GM23248 (cell line): Measurements from ENCODE around the gene ZNF318. TPM values are rescaled to one million over a fixed set of nuclear protein-coding genes. Genes with fewer than 3 reads are reported as not detected.

Source experiments
- DNase-seq: peaks from one replicate; pipeline ENCODE4 v3.0.0-alpha.2; 2015
- H2AFZ ChIP-seq: fragments of 200-600 bp; sonication (generic); 2 replicates; pipeline ENCODE4 v1.6.1; 2016; ENCODE audit warnings: antibody characterized with exemption
- H3F3A ChIP-seq: fragments of 200-600 bp; sonication (generic); 2 replicates; pipeline ENCODE4 v1.6.1; 2016; ENCODE audit warnings: mild to moderate bottlenecking, antibody characterized with exemption, mixed run types; ENCODE audit not compliant: insufficient read depth
- H3K27ac ChIP-seq: fragments of 200-600 bp; sonication (generic); 2 replicates; pipeline ENCODE4 v1.5.1; 2016; ENCODE audit warnings: mild to moderate bottlenecking
- H3K27me3 ChIP-seq: fragments of 200-600 bp; sonication (generic); replicated peaks from 2 replicates; pipeline ENCODE4 v1.6.1; 2016; ENCODE audit warnings: mild to moderate bottlenecking; ENCODE audit not compliant: insufficient read depth
- H3K36me3 ChIP-seq: fragments of 200-600 bp; sonication (generic); 2 replicates; pipeline ENCODE4 v1.6.1; 2016; ENCODE audit warnings: low read depth, mild to moderate bottlenecking
- H3K4me1 ChIP-seq: fragments of 200-600 bp; sonication (generic); 2 replicates; pipeline ENCODE4 v1.6.1; 2016; ENCODE audit warnings: mild to moderate bottlenecking; ENCODE audit not compliant: insufficient read depth
- H3K4me2 ChIP-seq: fragments of 200-600 bp; sonication (generic); one replicate; pipeline ENCODE4 v1.6.1; 2016; ENCODE audit warnings: mild to moderate bottlenecking; ENCODE audit not compliant: unreplicated experiment
- H3K4me3 ChIP-seq: fragments of 200-600 bp; sonication (generic); 2 replicates; pipeline ENCODE4 v1.5.1; 2016; ENCODE audit warnings: mild to moderate bottlenecking
- H3K79me2 ChIP-seq: fragments of 200-600 bp; sonication (generic); 2 replicates; pipeline ENCODE4 v1.6.1; 2016; ENCODE audit warnings: mild to moderate bottlenecking; ENCODE audit not compliant: insufficient read depth
- H3K9ac ChIP-seq: fragments of 200-600 bp; sonication (generic); 2 replicates; pipeline ENCODE4 v1.6.1; 2016; ENCODE audit warnings: mild to moderate bottlenecking
- H3K9me2 ChIP-seq: fragments of 200-600 bp; sonication (generic); 2 replicates; pipeline ENCODE4 v1.6.1; 2016; ENCODE audit warnings: mixed run types, mild to moderate bottlenecking, moderate library complexity; ENCODE audit not compliant: insufficient read depth
- H3K9me3 ChIP-seq: fragments of 200-600 bp; sonication (generic); one replicate; pipeline ENCODE4 v1.6.1; 2017; ENCODE audit warnings: low read depth
- H4K20me1 ChIP-seq: fragments of 200-600 bp; sonication (generic); 2 replicates; pipeline ENCODE4 v1.6.0; 2016; ENCODE audit not compliant: insufficient read depth
- EZH2 ChIP-seq: fragments of 200-600 bp; sonication (generic); IDR thresholded peaks from 2 replicates; pipeline ENCODE4 v1.6.1; 2018; ENCODE audit warnings: antibody characterized with exemption, mild to moderate bottlenecking; ENCODE audit not compliant: insufficient read depth, poor library complexity, severe bottlenecking
- EZH2phosphoT487 ChIP-seq: fragments of 200-600 bp; sonication (generic); IDR thresholded peaks from 2 replicates; pipeline ENCODE4 v1.6.1; 2018; ENCODE audit warnings: antibody characterized with exemption, moderate library complexity, mild to moderate bottlenecking, low read depth; ENCODE audit not compliant: insufficient read depth
- WGBS, 2 experiments: methylation state at CpG; one replicate each; pipeline ENCODE4 v1.1.6; 2015 to 2017; ENCODE audit warnings: low lambda C conversion rate in 2 of 2, low coverage in 1 of 2; ENCODE audit errors: missing lambda C conversion rate in 2 of 2; 5-methylcytosine and 5-hydroxymethylcytosine counted together
- in situ Hi-C: fragments of 300-500 bp; cut with MboI; formaldehyde crosslinking; loops from 2 replicates; pipeline ENCODE4 v1.15.0; 2020
- polyA plus RNA-seq: library from polyadenylated mRNA; unstranded; fragments of >200 nt; fragmentation: Nextera tagmentation; extraction: Ambion mirVana; gene quantifications from 2 replicates; pipeline ENCODE4 v1.2.1, GENCODE V29; 2016
- total RNA-seq: library from RNA; depleted of rRNA; stranded (reverse); fragments of >200 nt; shearing (Covaris generic); gene quantifications from 2 replicates; pipeline ENCODE4 v1.2.3, GENCODE V29; 2014

The ZNF318 gene
- total and polyA plus RNA-seq, 2 experiments from 2014 or later: 4.1 to 10.7 TPM

DNA sequence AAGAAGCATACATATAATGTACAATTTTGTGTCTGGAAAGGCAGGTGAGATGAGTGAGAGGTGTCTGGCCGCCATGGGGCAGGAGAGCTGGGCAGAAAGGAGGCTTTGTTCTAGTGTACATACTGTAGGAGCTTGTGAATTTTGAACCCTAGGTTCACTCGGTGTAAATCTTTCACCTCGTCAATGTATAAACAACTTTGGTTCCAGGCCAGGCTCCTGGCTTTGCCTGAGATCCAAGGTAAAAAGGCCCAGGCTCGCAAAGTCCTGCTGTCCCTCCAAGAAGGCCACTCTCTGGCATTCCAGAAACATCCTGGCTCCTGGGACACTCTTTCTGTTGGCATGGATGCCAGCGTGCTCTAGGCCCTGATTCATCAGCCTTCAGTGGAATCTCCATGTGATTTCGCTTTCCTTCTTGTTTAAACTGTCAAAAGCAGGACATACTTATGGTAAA is 78.5 kb downstream of the ZNF318 start:
- Histone ChIP-seq H4K20me1 (no peaks in the 10 kb centered on the region), H3K4me3 (no peak overlapping the region), H3K27ac (no peak overlapping the region), H2AFZ (no peak overlapping the region), H3K9me3 (no peaks in the 10 kb centered on the region), H3K9ac (no peak overlapping the region), H3K4me1 (no peaks in the 10 kb centered on the region), H3K4me2 (no peak overlapping the region), H3K79me2 (no peaks in the 10 kb centered on the region), H3F3A (no peaks in the 10 kb centered on the region), H3K27me3 (peaks cover 1% of the 10 kb centered on the region), H3K36me3 (no peaks in the 10 kb centered on the region), H3K9me2 (no peaks in the 10 kb centered on the region)
- DNase-seq: peak; percentile 35
- in situ Hi-C loops: no loop called here
- TF ChIP-seq EZH2phosphoT487 (no peak), EZH2 (no peak)
- 69 to 74% methylated on average over 6 of the region's 6 CpGs for WGBS, 2 experiments

DNA sequence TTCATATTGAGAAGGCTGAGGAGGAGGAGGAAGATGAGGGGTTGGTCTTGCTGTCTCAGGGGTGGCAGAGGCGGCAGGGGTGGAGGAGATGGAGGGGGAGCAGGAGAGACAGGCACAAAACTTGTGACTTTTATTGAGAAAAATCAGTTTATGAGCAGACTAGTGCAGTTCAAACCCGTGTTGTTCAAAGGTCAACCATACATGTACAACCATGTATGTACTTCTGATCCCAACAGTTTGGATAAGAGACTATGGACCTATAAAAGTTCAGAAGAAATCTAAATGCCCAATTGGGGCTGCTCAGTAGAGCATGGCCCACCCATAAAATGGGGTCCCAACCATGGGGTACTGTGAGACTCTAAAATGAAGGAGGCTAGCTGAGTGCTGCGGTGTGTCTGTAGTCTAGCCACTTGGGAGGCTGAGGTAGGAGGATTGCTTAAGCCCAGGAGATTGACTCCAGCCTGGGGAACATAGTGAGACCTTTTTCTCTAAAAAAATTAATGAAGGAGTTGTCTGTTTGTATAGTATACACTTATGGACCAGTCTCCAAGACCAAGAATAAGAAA is 79.0 kb downstream of the ZNF318 start:
- Histone ChIP-seq H3K27ac (no peak overlapping the region), H3K4me2 (no peak overlapping the region), H3K9me2 (no peaks in the 10 kb centered on the region), H3K9me3 (no peaks in the 10 kb centered on the region), H3K4me3 (no peak overlapping the region), H3K4me1 (no peaks in the 10 kb centered on the region), H3K9ac (no peak overlapping the region), H3K79me2 (no peaks in the 10 kb centered on the region), H3K36me3 (no peaks in the 10 kb centered on the region), H2AFZ (no peak overlapping the region), H3F3A (no peaks in the 10 kb centered on the region), H3K27me3 (peaks cover 6% of the 10 kb centered on the region), H4K20me1 (no peaks in the 10 kb centered on the region)
- DNase-seq: no peak
- WGBS, 2 experiments: 43 to 55% methylated on average over 3 of the region's 3 CpGs
- in situ Hi-C loops: no loop called here
- no peak for TF ChIP-seq EZH2
- no peak for TF ChIP-seq EZH2phosphoT487

DNA sequence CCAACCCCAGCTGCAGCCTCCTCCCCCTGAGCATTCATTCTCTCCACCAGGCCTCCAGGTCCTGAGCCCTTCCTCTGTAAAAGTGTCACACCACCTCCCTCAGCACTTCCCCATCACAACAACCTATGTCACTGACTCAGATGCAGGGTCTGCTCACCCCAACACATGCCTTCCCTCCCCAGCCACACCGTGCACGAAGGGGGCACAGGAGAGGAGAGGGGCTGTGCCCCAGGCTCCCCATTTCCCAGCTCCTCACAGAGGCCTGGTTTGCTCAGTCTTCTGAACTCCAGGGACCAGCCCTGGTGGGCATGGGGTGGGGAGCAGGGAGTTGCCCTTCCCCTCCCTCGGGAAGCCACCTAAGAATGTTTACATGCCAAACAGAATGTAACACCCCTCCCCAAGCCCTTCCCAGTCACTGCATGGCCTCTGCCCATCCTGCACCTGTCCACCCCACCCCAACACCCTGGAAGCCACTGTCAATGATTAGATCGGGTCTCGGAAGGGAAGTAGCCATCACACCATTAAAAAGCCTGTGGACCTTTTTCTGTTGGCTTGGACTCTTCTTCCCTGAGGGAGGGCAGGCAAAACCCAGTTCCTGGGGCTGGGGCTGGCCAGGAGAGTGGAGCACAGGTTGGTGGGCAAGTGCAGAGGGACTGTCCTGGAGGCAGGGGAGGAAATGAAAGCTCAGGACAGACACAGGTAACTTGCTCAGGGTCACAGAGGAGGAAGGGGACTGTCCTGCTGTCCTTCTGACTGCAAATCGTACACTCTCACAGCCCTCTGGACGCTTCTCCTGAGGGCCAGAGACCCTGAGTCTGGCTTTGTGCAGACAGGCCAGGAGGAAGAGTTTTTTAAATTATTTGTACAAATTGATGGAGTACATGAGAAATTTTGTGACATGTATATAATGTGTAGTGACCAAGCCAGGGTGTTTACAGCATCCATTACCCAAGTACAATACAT is 81.4 kb downstream of the ZNF318 start:
- in situ Hi-C loops: no loop called here
- no peak overlapping the region for H3K4me3 ChIP-seq
- WGBS, 2 experiments: 61 to 72% methylated on average over 7 of the region's 7 CpGs
- H3K9ac ChIP-seq: no peak overlapping the region
- H3K27me3 ChIP-seq: peaks cover 13% of the 10 kb centered on the region
- no peak for DNase-seq
- H3K79me2 ChIP-seq: no peaks in the 10 kb centered on the region
- no peak for TF ChIP-seq EZH2
- TF ChIP-seq EZH2phosphoT487: no peak
- H2AFZ ChIP-seq: no peak overlapping the region
- no peaks in the 10 kb centered on the region for H3K36me3 ChIP-seq
- no peak overlapping the region for H3K27ac ChIP-seq
- no peak overlapping the region for H3K4me2 ChIP-seq
- no peaks in the 10 kb centered on the region for H3K4me1 ChIP-seq
- no peaks in the 10 kb centered on the region for H4K20me1 ChIP-seq
- H3F3A ChIP-seq: no peaks in the 10 kb centered on the region
- no peaks in the 10 kb centered on the region for H3K9me2 ChIP-seq
- H3K9me3 ChIP-seq: no peaks in the 10 kb centered on the region

DNA sequence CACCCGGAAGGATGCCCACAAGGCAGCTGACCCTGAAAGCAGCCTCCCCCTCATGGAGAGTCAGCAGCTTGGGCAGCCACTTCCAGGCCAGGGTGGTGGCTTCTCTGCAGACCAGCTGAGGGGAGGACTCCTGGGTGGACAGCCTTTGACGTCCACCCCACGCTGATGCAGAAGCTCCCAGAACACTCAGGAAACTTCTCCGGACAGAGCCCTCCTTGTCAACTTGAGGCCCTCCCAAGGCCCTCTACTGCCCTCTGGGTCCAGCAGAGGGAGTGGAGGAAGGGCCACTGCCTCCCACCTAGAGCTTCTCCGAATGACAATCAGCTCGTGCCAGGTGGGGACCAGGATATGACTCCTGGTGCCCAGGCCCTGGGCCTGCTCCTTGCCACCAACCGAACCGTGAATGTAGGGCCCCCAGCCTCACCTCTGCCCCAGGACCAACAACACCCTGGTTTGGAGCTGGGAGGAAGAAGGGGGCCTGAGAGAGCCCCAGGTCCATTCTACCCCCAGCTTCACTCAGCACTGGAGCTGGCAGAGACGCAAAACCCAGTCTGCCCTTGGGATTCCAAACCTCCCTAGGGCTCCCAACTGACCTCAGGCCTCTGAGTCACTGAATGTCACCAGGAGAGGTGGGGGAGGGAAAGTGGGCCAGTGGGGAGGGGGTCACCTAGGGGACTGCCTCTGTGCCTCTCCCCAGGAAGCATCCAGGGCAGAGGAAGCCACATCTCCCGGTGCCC is 82.3 kb downstream of the ZNF318 start:
- no peak for TF ChIP-seq EZH2
- no peak for TF ChIP-seq EZH2phosphoT487
- H4K20me1 ChIP-seq: no peaks in the 10 kb centered on the region
- H3K36me3 ChIP-seq: no peaks in the 10 kb centered on the region
- in situ Hi-C loops: no loop called here
- no peaks in the 10 kb centered on the region for H3K9me2 ChIP-seq
- H2AFZ ChIP-seq: no peak overlapping the region
- H3K4me2 ChIP-seq: no peak overlapping the region
- no peaks in the 10 kb centered on the region for H3K9me3 ChIP-seq
- no peak overlapping the region for H3K27ac ChIP-seq
- peak; percentile 27 for DNase-seq
- no peaks in the 10 kb centered on the region for H3K79me2 ChIP-seq
- H3K4me3 ChIP-seq: no peak overlapping the region
- no peaks in the 10 kb centered on the region for H3K4me1 ChIP-seq
- H3K9ac ChIP-seq: no peak overlapping the region
- no peaks in the 10 kb centered on the region for H3F3A ChIP-seq
- WGBS, 2 experiments: 58 to 73% methylated on average over 9 to 10 of the region's 10 CpGs
- H3K27me3 ChIP-seq: peaks cover 13% of the 10 kb centered on the region
